ENCODE measurements around the gene C1orf210. TPM values are rescaled to one million over a fixed set of nuclear protein-coding genes. Genes with fewer than 3 reads are reported as not detected.

C1orf210 gene
- not detected for total RNA-seq

- DNase-seq = no peak
- H3K36me3 Mint-ChIP-seq (ENCODE audit: low read depth) = no peaks in the 10 kb centered on the region
- intact Hi-C loops (cut with micrococcal nuclease) = no loop called here
- H3K9me3 Mint-ChIP-seq = no peaks in the 10 kb centered on the region
- H3K27ac Mint-ChIP-seq = no peak within 1 kb of the TSS
- no peak within 1 kb of the TSS for H3K4me3 Mint-ChIP-seq
- H3K4me1 Mint-ChIP-seq (ENCODE audit: low read depth) = no peaks in the 10 kb centered on the region
- CTCF ChIA-PET = no interaction called here
- no peaks in the 10 kb centered on the region for H3K27me3 Mint-ChIP-seq (ENCODE audit: low read depth)
These were observed at the start of gene C1orf210 for GRCh38 chr1:43285269-43285990. TSS of gene C1orf210 (minus strand) at chr1:43285581. CDS start at chr1:43283270, 2,311 bp downstream.

GRCh38 chr1:43334453-43335205 is 49.2 kb upstream of the C1orf210 start:
- no peak overlapping the region for H3K4me3 Mint-ChIP-seq
- H3K4me1 Mint-ChIP-seq (ENCODE audit: low read depth) = peaks cover 11% of the 10 kb centered on the region
- no peak overlapping the region for H3K27ac Mint-ChIP-seq
- no peak for DNase-seq
- H3K27me3 Mint-ChIP-seq (ENCODE audit: low read depth) = no peaks in the 10 kb centered on the region
- no peaks in the 10 kb centered on the region for H3K36me3 Mint-ChIP-seq (ENCODE audit: low read depth)
- CTCF ChIA-PET = no interaction called here
- H3K9me3 Mint-ChIP-seq = no peaks in the 10 kb centered on the region
- intact Hi-C loops (cut with micrococcal nuclease) = no loop called here

GRCh38 chr1:43331688-43332087 is 46.3 kb upstream of the C1orf210 start:
- Mint-ChIP-seq H3K4me3 (no peak overlapping the region), H3K27ac (no peak overlapping the region), H3K27me3 (ENCODE audit: low read depth) (no peaks in the 10 kb centered on the region), H3K36me3 (ENCODE audit: low read depth) (no peaks in the 10 kb centered on the region), H3K4me1 (ENCODE audit: low read depth) (peaks cover 11% of the 10 kb centered on the region), H3K9me3 (peaks cover 2% of the 10 kb centered on the region)
- DNase-seq = no peak
- intact Hi-C loops (cut with micrococcal nuclease) = no loop called here
- CTCF ChIA-PET = no interaction called here

GRCh38 chr1:43329995-43330751 is 44.8 kb upstream of the C1orf210 start:
- intact Hi-C loops (cut with micrococcal nuclease) = no loop called here
- CTCF ChIA-PET = interaction anchor here (1.1 kb wide), 1 partner anchor 356 kb away, joined by 3 read pairs; no protein-coding TSS in a partner anchor
- Mint-ChIP-seq H3K27me3 (ENCODE audit: low read depth) (no peaks in the 10 kb centered on the region), H3K9me3 (peaks cover 6% of the 10 kb centered on the region), H3K4me1 (ENCODE audit: low read depth) (peaks cover 11% of the 10 kb centered on the region), H3K36me3 (ENCODE audit: low read depth) (no peaks in the 10 kb centered on the region), H3K4me3 (no peak overlapping the region), H3K27ac (no peak overlapping the region)
- DNase-seq = peak; percentile 76

GRCh38 chr1:43327549-43328292 is 42.3 kb upstream of the C1orf210 start:
- H3K4me1 Mint-ChIP-seq (ENCODE audit: low read depth) = peaks cover 11% of the 10 kb centered on the region
- H3K27ac Mint-ChIP-seq = no peak overlapping the region
- intact Hi-C loops (cut with micrococcal nuclease) = no loop called here
- peaks cover 7% of the 10 kb centered on the region for H3K36me3 Mint-ChIP-seq (ENCODE audit: low read depth)
- no peak for DNase-seq
- CTCF ChIA-PET = no interaction called here
- no peak overlapping the region for H3K4me3 Mint-ChIP-seq
- no peaks in the 10 kb centered on the region for H3K27me3 Mint-ChIP-seq (ENCODE audit: low read depth)
- H3K9me3 Mint-ChIP-seq = peaks cover 16% of the 10 kb centered on the region

- no peak overlapping the region for H3K4me3 Mint-ChIP-seq
- CTCF ChIA-PET = no interaction called here
These were observed 40.0 kb upstream of the C1orf210 start for GRCh38 chr1:43325381-43325780.

GRCh38 chr1:43324810-43325209 is 39.4 kb upstream of the C1orf210 start:
- intact Hi-C loops (cut with micrococcal nuclease) = no loop called here
- Mint-ChIP-seq H3K27me3 (ENCODE audit: low read depth) (no peaks in the 10 kb centered on the region), H3K9me3 (peaks cover 16% of the 10 kb centered on the region), H3K27ac (no peak overlapping the region), H3K4me3 (no peak overlapping the region), H3K36me3 (ENCODE audit: low read depth) (peaks cover 7% of the 10 kb centered on the region), H3K4me1 (ENCODE audit: low read depth) (peaks cover 2% of the 10 kb centered on the region)
- CTCF ChIA-PET = no interaction called here
- DNase-seq = no peak

More at GRCh38 chr1:43325381-43325780, 40.0 kb upstream of the C1orf210 start:
- Mint-ChIP-seq H3K27ac (no peak overlapping the region), H3K27me3 (ENCODE audit: low read depth) (no peaks in the 10 kb centered on the region), H3K36me3 (ENCODE audit: low read depth) (peaks cover 7% of the 10 kb centered on the region), H3K4me1 (ENCODE audit: low read depth) (peaks cover 7% of the 10 kb centered on the region), H3K9me3 (peaks cover 16% of the 10 kb centered on the region)
- intact Hi-C loops (cut with micrococcal nuclease) = no loop called here
- DNase-seq = no peak

GRCh38 chr1:43322506-43322905 is 37.1 kb upstream of the C1orf210 start:
- H3K4me3 Mint-ChIP-seq = no peak overlapping the region
- CTCF ChIA-PET = no interaction called here
- H3K36me3 Mint-ChIP-seq (ENCODE audit: low read depth) = peaks cover 7% of the 10 kb centered on the region
- intact Hi-C loops (cut with micrococcal nuclease) = no loop called here
- H3K9me3 Mint-ChIP-seq = peaks cover 14% of the 10 kb centered on the region
- DNase-seq = no peak
- H3K27ac Mint-ChIP-seq = no peak overlapping the region
- H3K4me1 Mint-ChIP-seq (ENCODE audit: low read depth) = no peaks in the 10 kb centered on the region
- no peaks in the 10 kb centered on the region for H3K27me3 Mint-ChIP-seq (ENCODE audit: low read depth)

GRCh38 chr1:43321331-43321891 is 36.0 kb upstream of the C1orf210 start:
- intact Hi-C loops (cut with micrococcal nuclease) = no loop called here
- H3K4me1 Mint-ChIP-seq (ENCODE audit: low read depth) = no peaks in the 10 kb centered on the region
- no peak overlapping the region for H3K4me3 Mint-ChIP-seq
- DNase-seq = no peak
- H3K27me3 Mint-ChIP-seq (ENCODE audit: low read depth) = no peaks in the 10 kb centered on the region
- CTCF ChIA-PET = interaction anchor here (0.6 kb wide), 1 partner anchor 36 kb away, joined by 3 read pairs; no protein-coding TSS in a partner anchor
- peaks cover 14% of the 10 kb centered on the region for H3K9me3 Mint-ChIP-seq
- no peak overlapping the region for H3K27ac Mint-ChIP-seq
- peaks cover 7% of the 10 kb centered on the region for H3K36me3 Mint-ChIP-seq (ENCODE audit: low read depth)

- Mint-ChIP-seq H3K36me3 (ENCODE audit: low read depth) (peaks cover 6% of the 10 kb centered on the region), H3K9me3 (peaks cover 6% of the 10 kb centered on the region), H3K27me3 (ENCODE audit: low read depth) (no peaks in the 10 kb centered on the region), H3K4me1 (ENCODE audit: low read depth) (no peaks in the 10 kb centered on the region), H3K4me3 (no peak overlapping the region), H3K27ac (no peak overlapping the region)
- intact Hi-C loops (cut with micrococcal nuclease) = no loop called here
- CTCF ChIA-PET = no interaction called here
- DNase-seq = no peak
These were observed 34.4 kb upstream of the C1orf210 start for GRCh38 chr1:43319766-43320165.

GRCh38 chr1:43319288-43319687 is 33.9 kb upstream of the C1orf210 start:
- Mint-ChIP-seq H3K4me3 (no peak overlapping the region), H3K9me3 (peaks cover 2% of the 10 kb centered on the region), H3K36me3 (ENCODE audit: low read depth) (peaks cover under 1% of the 10 kb centered on the region), H3K4me1 (ENCODE audit: low read depth) (no peaks in the 10 kb centered on the region), H3K27ac (no peak overlapping the region), H3K27me3 (ENCODE audit: low read depth) (no peaks in the 10 kb centered on the region)
- DNase-seq = no peak
- intact Hi-C loops (cut with micrococcal nuclease) = no loop called here
- CTCF ChIA-PET = no interaction called here

GRCh38 chr1:43318831-43319230 is 33.5 kb upstream of the C1orf210 start:
- CTCF ChIA-PET = interaction anchor here (0.7 kb wide), 1 partner anchor 477 kb away, joined by 5 read pairs; no protein-coding TSS in a partner anchor
- no peak for DNase-seq
- Mint-ChIP-seq H3K27ac (no peak overlapping the region), H3K36me3 (ENCODE audit: low read depth) (no peaks in the 10 kb centered on the region), H3K9me3 (no peaks in the 10 kb centered on the region), H3K27me3 (ENCODE audit: low read depth) (no peaks in the 10 kb centered on the region), H3K4me3 (no peak overlapping the region), H3K4me1 (ENCODE audit: low read depth) (no peaks in the 10 kb centered on the region)
- intact Hi-C loops (cut with micrococcal nuclease) = no loop called here
